ENCODE data around the gene ZNF888.

DNA sequence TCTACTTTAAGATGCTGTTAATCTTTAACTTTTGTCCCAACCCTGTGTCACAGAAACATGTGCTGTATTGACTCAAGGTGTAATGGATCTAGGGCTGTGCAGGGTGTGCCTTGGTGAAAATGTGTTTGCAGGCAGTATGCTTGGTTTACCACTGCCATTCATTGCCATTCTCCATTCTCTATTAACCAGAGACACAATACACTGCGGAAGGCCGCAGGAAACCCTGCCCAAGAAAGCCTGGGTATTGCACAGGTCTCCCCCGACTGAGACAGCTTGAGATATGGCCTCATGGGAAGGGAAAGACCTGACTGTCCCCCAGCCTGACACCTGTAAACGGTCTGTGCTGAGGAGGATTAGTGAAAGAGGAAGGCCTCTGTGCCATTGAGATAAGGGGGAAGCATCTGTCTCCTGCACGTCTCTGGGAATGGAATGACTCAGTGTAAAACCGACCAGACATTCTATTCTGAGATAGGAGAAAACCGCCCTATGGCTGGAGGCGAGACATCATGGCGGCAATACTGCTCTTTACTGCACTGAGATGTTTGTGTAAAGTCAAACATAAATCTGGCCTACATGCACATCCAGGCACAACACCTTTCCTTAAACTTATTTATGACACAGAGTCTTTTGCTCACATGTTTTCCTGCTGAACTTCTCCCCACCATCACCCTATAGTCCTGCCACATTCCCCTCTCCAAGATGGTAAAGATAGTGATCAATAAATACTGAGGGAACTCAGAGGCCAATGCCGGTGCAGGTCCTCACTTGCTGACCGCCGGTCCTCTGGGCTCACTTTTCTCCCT lies 13.1 kb upstream of the ZNF888 start:
- TF ChIP-seq, protein P1, sequence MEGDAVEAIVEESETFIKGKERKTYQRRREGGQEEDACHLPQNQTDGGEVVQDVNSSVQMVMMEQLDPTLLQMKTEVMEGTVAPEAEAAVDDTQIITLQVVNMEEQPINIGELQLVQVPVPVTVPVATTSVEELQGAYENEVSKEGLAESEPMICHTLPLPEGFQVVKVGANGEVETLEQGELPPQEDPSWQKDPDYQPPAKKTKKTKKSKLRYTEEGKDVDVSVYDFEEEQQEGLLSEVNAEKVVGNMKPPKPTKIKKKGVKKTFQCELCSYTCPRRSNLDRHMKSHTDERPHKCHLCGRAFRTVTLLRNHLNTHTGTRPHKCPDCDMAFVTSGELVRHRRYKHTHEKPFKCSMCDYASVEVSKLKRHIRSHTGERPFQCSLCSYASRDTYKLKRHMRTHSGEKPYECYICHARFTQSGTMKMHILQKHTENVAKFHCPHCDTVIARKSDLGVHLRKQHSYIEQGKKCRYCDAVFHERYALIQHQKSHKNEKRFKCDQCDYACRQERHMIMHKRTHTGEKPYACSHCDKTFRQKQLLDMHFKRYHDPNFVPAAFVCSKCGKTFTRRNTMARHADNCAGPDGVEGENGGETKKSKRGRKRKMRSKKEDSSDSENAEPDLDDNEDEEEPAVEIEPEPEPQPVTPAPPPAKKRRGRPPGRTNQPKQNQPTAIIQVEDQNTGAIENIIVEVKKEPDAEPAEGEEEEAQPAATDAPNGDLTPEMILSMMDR (IDR thresholded peaks at IDR 0.05; ENCODE audit: poor library complexity, severe bottlenecking), result no peak
- TF ChIP-seq EZH2 (IDR thresholded peaks at IDR 0.05; ENCODE audit: borderline replicate concordance, insufficient read depth, low read length, poor library complexity, severe bottlenecking), result no peak
- TF ChIP-seq, protein P2, sequence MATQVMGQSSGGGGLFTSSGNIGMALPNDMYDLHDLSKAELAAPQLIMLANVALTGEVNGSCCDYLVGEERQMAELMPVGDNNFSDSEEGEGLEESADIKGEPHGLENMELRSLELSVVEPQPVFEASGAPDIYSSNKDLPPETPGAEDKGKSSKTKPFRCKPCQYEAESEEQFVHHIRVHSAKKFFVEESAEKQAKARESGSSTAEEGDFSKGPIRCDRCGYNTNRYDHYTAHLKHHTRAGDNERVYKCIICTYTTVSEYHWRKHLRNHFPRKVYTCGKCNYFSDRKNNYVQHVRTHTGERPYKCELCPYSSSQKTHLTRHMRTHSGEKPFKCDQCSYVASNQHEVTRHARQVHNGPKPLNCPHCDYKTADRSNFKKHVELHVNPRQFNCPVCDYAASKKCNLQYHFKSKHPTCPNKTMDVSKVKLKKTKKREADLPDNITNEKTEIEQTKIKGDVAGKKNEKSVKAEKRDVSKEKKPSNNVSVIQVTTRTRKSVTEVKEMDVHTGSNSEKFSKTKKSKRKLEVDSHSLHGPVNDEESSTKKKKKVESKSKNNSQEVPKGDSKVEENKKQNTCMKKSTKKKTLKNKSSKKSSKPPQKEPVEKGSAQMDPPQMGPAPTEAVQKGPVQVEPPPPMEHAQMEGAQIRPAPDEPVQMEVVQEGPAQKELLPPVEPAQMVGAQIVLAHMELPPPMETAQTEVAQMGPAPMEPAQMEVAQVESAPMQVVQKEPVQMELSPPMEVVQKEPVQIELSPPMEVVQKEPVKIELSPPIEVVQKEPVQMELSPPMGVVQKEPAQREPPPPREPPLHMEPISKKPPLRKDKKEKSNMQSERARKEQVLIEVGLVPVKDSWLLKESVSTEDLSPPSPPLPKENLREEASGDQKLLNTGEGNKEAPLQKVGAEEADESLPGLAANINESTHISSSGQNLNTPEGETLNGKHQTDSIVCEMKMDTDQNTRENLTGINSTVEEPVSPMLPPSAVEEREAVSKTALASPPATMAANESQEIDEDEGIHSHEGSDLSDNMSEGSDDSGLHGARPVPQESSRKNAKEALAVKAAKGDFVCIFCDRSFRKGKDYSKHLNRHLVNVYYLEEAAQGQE (IDR thresholded peaks at IDR 0.05; ENCODE audit: borderline replicate concordance), result no peak
- TF ChIP-seq POLR2AphosphoS5 (IDR thresholded peaks at IDR 0.05), result no peak
- TF ChIP-seq TAF1 (IDR thresholded peaks at IDR 0.05; ENCODE audit: low read depth), result no peak
- no peak for TF ChIP-seq EP300 (conservative IDR thresholded peaks at IDR 0.05; ENCODE audit: poor library complexity, severe bottlenecking)
- TF ChIP-seq SMC3 (conservative IDR thresholded peaks at IDR 0.05; ENCODE audit: poor library complexity), result no peak
- no peak for TF ChIP-seq RAD21 (conservative IDR thresholded peaks at IDR 0.05)
- no peak for TF ChIP-seq MXI1 (conservative IDR thresholded peaks at IDR 0.05; ENCODE audit: poor library complexity, severe bottlenecking)

Measured in neural cell (in vitro differentiated cells).